GM18870 (cell line): ENCODE measurements around the gene TACR2.

Experiments used
- ATAC-seq: cut with Tn5 transposase; IDR thresholded peaks from one replicate; pipeline ENCODE4 v1.9.1; 2021; ENCODE audit warnings: moderate library complexity; ENCODE audit not compliant: unreplicated experiment

TACR2 gene

GRCh38 chr10:69376662-69377061 lies 40.1 kb downstream of the TACR2 start:
- ATAC-seq: no peak

DNA sequence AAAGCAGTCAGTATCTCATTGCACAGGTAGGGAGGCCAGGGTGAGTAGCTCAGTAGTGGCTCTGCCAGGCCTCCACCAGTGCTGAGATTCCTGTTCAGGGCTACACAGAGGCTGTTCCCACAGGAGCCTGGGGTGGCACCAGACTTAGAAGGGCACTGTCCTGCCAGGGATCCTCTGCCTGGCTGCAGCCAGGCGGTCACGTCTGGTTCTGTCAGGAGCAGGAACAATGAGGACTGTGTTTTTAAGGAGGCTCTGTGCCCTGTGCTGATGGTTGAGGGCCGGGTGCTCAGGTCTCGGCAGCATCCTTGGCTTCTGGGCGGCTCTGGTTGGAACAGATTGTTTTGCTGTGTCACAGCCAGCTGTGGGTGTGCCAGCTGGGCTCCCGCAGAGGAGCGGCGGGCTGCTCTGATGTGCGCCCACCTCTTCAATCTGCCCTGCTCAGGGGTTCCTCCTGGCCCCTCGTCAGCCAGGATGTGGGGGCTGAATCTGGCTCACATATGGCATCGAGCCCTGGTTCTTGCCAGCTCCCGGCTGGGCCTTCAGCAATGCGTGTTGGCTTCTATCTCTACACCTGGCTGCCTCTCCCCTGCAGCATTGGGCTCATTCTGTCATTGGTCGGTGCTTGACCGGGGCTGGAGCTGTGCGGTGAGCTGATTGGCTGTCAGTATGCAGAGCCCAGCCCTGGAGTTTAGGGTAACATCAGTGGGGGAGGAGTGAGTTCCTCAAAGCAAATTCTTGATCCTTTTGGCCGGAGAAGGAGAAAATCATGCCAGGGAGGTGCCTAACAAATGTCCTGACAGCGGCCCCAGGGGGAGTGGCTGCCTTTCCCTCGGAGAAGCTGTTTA lies 41.2 kb downstream of the TACR2 start:
- ATAC-seq: no peak

GRCh38 chr10:69374931-69375306 lies 41.8 kb downstream of the TACR2 start:
- no peak for ATAC-seq

DNA sequence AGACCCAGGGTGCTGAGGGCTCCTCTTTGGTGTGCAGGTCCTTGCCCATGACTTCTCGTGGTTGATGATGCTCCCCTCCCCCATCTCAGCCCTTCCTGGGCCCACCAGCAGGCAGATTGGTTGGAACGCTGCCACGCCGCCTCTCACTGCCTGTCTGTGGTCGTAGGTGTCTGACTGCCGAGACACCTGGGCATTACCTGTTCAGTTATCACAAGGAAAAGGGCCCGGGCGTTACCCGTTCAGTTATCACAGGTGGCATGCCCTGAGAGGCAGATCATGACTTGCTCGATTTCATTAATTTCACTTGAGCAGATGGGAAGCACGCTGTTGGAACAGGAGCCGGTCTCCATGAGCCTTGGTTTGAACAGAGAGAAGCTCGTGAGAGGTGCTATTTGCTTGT lies 42.5 kb downstream of the TACR2 start:
- ATAC-seq: no peak

DNA sequence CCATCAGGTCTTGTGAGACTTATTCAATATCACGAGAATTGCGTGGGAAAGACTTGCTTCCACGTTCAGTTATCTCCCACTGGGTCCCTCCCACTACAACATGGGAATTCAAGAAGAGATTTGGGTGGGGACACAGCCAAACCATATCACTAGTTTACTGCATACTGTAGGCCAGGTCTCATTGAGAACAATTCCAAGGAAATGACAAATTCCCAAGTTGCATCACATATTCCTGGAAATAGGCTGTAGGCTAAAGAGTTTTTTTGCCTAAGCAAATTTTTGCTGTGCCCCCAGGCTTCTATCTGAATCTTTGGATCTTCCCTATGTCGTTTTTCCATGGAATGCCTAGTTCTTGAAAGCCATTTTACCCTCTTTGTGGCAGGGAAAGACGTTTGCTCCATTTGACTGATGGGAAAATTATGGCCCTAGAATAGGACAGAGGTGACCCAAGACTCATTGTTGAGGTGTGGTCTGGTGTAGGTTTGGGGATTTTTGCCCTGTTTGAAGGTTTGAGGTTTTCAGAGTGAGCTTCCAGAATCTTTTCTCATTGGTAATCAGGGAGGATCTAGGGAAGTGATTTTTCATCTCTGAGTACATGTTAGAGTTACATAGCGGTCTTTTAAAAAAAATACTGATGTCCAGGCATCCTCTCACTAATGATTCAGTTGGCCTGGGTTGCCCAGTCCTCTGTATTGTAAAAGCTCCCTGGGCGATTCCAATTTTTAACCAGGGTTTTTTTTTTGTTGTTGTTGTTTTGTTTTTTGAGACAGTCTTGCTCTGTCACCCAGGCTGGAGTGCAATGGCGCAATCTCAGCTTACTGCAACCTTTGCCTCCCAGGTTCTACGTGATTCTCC lies 44.4 kb downstream of the TACR2 start:
- no peak for ATAC-seq

GRCh38 chr10:69367469-69367868 lies 49.2 kb downstream of the TACR2 start:
- no peak for ATAC-seq

- no peak for ATAC-seq
Measured at GRCh38 chr10:69366738-69367137, 50.0 kb downstream of the TACR2 start.

DNA sequence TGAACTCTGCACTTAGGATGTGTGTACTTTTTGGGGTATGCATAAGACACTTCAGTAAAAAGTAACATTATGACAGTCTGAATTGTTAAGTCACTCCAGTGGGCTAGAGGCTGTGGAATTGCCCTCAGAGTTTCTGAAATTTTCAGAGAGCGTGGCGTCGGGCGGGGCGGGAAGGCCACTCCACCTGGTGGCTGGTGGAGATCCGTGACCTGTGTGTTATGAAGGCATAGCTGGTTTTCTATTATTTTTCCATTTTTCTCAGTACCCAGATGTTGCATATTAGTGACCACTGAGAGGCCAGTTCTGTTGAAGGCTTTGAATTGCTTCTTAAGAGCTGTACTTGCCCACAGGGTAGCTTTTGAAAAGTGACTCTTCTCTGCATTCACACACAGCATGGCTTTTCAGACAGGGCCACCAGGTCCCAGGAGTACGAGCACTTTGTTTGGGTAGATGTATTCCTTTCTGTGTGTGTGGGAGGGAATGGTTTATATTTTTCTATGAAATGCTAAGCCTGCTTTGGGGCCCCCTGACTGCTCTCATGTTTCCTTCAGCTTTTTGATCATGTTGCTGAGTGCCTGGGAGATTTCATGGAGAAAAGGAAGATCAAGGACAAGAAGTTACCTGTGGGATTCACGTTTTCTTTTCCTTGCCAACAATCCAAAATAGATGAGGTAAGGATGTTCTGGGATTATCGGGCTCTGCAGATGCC lies 52.3 kb downstream of the TACR2 start:
- ATAC-seq: no peak

- ATAC-seq: no peak
Measured at GRCh38 chr10:69363666-69364065, 53.1 kb downstream of the TACR2 start.

DNA sequence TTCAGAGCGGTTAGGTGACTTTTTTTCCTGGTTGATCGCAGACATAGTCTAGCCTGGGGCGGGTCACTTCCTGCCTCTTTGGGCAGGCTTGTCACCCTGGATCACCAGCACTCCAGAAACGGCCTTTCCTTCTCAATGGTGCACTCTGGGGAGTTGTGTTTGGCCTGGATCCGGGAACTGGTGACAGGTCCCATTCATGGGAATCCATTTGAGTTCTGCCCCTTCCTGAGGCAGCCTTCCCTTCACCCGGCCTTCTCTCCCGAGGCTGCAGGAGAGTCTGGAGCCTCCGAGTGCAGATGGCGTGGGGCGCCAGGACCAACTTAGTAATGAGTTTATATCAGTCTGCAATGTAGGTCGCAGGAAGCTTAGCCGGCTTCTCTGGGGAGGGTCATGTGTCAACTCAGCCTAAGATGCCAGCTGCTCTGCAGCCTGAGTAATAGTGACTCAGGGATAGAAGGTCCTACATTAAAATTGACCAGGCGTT lies 54.2 kb downstream of the TACR2 start:
- ATAC-seq: no peak

DNA sequence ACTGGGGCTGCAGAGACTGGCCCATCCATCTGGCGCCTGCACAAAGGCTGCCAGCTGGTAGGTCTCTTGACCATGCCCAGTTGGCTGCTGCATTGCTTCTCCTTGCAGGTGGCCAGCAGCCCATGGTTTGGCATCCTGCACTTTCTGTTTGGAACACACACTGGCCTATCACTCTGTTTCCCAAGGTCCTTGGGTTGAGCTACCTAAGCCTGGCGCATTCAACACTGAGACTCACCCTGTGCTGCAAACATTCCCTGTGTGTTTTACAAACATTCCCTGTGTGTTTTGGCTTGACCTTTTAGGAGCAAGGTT lies 55.5 kb downstream of the TACR2 start:
- no peak for ATAC-seq

GRCh38 chr10:69360485-69361302 lies 56.0 kb downstream of the TACR2 start:
- ATAC-seq: no peak

DNA sequence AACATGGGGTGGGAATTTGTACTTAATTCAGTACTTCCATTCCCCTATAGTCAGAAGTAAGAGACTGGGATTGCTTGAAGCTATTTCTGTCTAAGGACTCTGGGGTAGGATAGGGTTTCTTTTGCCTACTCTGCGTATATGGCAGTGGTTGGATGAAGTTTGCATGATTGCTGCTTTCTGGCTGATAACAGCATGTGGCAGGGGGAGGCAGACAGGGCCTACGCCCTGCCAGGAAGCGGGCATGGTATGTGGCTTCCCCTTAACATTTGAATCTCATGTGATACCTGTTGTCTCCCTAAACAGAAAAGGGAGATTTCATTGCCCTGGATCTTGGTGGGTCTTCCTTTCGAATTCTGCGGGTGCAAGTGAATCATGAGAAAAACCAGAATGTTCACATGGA lies 57.1 kb downstream of the TACR2 start:
- ATAC-seq: no peak

DNA sequence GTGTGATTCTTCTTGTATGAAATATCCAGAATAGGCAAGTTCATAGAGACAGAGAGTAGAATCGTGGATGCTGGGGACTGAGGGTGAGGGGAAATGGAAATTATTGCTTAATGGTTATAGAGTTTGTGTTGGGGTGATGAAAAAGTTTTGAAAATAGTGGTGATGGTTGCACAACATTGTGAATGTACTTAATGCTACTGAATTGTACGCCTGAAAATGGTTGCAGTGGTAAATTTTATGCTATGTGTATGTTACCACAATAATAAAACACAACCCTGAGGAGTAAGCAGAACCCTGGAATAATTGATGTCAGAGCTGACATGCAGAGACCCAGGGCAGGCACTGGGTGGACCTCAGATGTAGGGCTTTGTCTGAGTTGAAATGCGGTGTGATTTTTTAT lies 57.6 kb downstream of the TACR2 start:
- no peak for ATAC-seq

- no peak for ATAC-seq
Measured at GRCh38 chr10:69358148-69358795, 58.4 kb downstream of the TACR2 start.

DNA sequence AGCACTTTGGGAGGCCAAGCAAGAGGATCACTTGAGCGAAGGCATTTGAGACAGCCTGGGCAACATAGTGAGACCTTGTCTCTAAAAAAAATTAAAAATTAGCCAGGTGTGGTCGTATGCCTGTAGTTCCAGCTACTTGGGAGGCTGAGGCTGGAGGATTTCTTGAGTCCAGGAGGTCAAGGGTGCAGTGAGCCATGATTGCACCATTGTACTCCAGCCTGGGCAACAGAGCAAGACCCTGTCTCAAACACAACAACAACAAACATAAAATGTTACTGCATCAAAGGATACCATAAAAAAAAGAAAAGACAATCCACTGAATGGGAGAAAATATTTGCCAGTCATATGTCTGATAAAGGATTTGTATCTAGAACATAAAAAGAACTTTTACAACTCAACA lies 60.5 kb downstream of the TACR2 start:
- ATAC-seq: no peak

DNA sequence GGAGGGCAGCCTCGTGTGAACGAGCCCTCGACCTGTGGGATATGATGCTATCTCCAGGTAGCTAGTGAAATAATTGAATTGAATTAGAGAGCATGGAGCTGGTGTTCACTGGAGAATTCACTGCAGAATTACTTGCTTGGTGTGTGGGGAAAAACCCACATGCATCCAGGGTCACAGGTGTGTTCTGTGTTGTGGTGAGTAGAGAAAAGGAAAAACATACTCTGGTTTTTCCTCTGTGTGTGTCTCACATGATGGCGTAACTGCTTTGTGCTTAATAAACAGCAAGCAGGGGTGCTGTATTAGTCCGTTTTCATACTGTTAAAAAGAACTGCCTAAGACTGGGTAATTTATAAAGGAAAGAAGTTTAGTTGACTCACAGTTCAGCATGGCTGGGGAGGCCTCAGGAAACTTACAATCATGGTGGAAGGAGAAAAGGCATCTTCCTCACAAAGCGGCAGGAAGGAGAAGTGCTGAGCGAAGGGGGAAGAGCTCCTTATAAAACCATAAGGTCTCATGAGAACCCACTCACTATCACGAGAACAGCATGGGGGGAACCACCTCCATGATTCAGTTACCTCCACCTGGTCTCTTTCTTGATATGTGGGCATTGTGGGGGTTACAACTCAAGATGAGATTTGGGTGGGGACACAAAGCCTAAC lies 62.6 kb downstream of the TACR2 start:
- no peak for ATAC-seq
